ENCODE results near the gene IQCH. TPM values are rescaled to one million over a fixed set of nuclear protein-coding genes. Genes with fewer than 3 reads are reported as not detected.
"Not testable (repeated sequence)": the region's sequence is repeated elsewhere in the genome, so short reads cannot be mapped to it uniquely, and the experiment has no call there.

Gene IQCH
- total and polyA plus RNA-seq, 2 donors from 2014 or later: 3.2 to 7.7 TPM

DNA sequence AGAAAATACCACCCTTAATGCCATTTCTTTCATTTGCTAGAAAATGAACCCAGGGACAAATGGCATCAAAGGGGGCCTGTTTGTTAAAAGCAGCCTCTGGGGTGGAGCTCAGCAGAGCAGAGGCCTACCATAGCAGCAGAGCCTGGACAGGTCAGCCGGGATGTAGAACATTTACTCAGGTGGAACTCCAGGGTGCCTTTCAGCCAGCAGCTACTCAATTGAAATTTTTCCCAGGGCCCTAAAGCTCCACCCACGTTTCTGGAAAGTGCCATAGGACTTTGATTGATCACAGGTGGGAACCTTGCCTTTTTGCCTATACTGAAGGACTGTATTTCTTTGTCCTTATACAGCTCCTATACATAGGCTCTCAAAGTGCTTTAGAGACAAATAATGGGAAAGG, 191.9 kb downstream of the IQCH start:
- Histone ChIP-seq H3K4me3 (ENCODE audit: low read length in 3 of 3) (no peak overlapping the region), H3K9me3 (ENCODE audit: control insufficient read depth in 2 of 3, insufficient read depth in 1 of 3, low read length in 3 of 3) (no peaks in the 10 kb centered on the region), H3K27ac (ENCODE audit: low read depth in 2 of 2, low read length in 2 of 2) (no peak overlapping the region), H3K4me1 (ENCODE audit: control insufficient read depth in 2 of 3, insufficient read depth in 2 of 3, low read depth in 1 of 3, low read length in 3 of 3) (no peaks in the 10 kb centered on the region), H3K9ac (ENCODE audit: low read length in 3 of 3) (no peak overlapping the region), H3K36me3 (ENCODE audit: control insufficient read depth in 2 of 3, insufficient read depth in 3 of 3, low read length in 3 of 3) (no peaks in the 10 kb centered on the region), H3K27me3 (ENCODE audit: control insufficient read depth, insufficient read depth, low read length) (no peaks in the 10 kb centered on the region)
- intact Hi-C loops (cut with DNase I): no loop called here
- no peak for DNase-seq
- TF ChIP-seq, protein P1, sequence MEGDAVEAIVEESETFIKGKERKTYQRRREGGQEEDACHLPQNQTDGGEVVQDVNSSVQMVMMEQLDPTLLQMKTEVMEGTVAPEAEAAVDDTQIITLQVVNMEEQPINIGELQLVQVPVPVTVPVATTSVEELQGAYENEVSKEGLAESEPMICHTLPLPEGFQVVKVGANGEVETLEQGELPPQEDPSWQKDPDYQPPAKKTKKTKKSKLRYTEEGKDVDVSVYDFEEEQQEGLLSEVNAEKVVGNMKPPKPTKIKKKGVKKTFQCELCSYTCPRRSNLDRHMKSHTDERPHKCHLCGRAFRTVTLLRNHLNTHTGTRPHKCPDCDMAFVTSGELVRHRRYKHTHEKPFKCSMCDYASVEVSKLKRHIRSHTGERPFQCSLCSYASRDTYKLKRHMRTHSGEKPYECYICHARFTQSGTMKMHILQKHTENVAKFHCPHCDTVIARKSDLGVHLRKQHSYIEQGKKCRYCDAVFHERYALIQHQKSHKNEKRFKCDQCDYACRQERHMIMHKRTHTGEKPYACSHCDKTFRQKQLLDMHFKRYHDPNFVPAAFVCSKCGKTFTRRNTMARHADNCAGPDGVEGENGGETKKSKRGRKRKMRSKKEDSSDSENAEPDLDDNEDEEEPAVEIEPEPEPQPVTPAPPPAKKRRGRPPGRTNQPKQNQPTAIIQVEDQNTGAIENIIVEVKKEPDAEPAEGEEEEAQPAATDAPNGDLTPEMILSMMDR (IDR thresholded peaks at IDR 0.05; ENCODE audit: borderline replicate concordance, extremely low read depth, insufficient read depth): no peak
- FAIRE-seq: no peak

GRCh38 chr15:67448372-67448771, 193.8 kb downstream of the IQCH start:
- FAIRE-seq; H3K9ac ChIP-seq (ENCODE audit: low read length in 3 of 3); DNase-seq; H3K4me3 ChIP-seq (ENCODE audit: low read length in 3 of 3); H3K9me3 ChIP-seq (ENCODE audit: control insufficient read depth in 2 of 3, insufficient read depth in 1 of 3, low read length in 3 of 3); H3K27ac ChIP-seq (ENCODE audit: low read depth in 2 of 2, low read length in 2 of 2); H3K4me1 ChIP-seq (ENCODE audit: control insufficient read depth in 2 of 3, insufficient read depth in 2 of 3, low read depth in 1 of 3, low read length in 3 of 3); H3K27me3 ChIP-seq (ENCODE audit: control insufficient read depth, insufficient read depth, low read length); H3K36me3 ChIP-seq (ENCODE audit: control insufficient read depth in 2 of 3, insufficient read depth in 3 of 3, low read length in 3 of 3); intact Hi-C loops (cut with DNase I): not testable (repeated sequence)

GRCh38 chr15:67453703-67454102, 199.1 kb downstream of the IQCH start:
- intact Hi-C loops (cut with DNase I); H3K4me3 ChIP-seq (ENCODE audit: low read length in 3 of 3); H3K9me3 ChIP-seq (ENCODE audit: control insufficient read depth in 2 of 3, insufficient read depth in 1 of 3, low read length in 3 of 3); H3K4me1 ChIP-seq (ENCODE audit: control insufficient read depth in 2 of 3, insufficient read depth in 2 of 3, low read depth in 1 of 3, low read length in 3 of 3); H3K27me3 ChIP-seq (ENCODE audit: control insufficient read depth, insufficient read depth, low read length); H3K36me3 ChIP-seq (ENCODE audit: control insufficient read depth in 2 of 3, insufficient read depth in 3 of 3, low read length in 3 of 3); DNase-seq; H3K27ac ChIP-seq (ENCODE audit: low read depth in 2 of 2, low read length in 2 of 2); FAIRE-seq; H3K9ac ChIP-seq (ENCODE audit: low read length in 3 of 3): not testable (repeated sequence)

GRCh38 chr15:67456677-67457529, 202.3 kb downstream of the IQCH start:
- Histone ChIP-seq H3K9me3 (ENCODE audit: control insufficient read depth in 2 of 3, insufficient read depth in 1 of 3, low read length in 3 of 3) (no peaks in the 10 kb centered on the region), H3K36me3 (ENCODE audit: control insufficient read depth in 2 of 3, insufficient read depth in 3 of 3, low read length in 3 of 3) (no peaks in the 10 kb centered on the region), H3K4me3 (ENCODE audit: low read length in 3 of 3) (no peak overlapping the region), H3K4me1 (ENCODE audit: control insufficient read depth in 2 of 3, insufficient read depth in 2 of 3, low read depth in 1 of 3, low read length in 3 of 3) (no peaks in the 10 kb centered on the region), H3K27ac (ENCODE audit: low read depth in 2 of 2, low read length in 2 of 2) (no peak overlapping the region), H3K27me3 (ENCODE audit: control insufficient read depth, insufficient read depth, low read length) (no peaks in the 10 kb centered on the region), H3K9ac (ENCODE audit: low read length in 3 of 3) (no peak overlapping the region)
- peak; percentile 3 for FAIRE-seq
- intact Hi-C loops (cut with DNase I): no loop called here
- TF ChIP-seq, protein P1 (IDR thresholded peaks at IDR 0.05; ENCODE audit: borderline replicate concordance, extremely low read depth, insufficient read depth): peak; percentile 89
- DNase-seq: peak; percentile 79 to 91 (median 83)
